Transverse colon (tissue), 3 donors: ENCODE measurements around the gene ENO2.

Source experiments
- CTCF ChIP-seq, 5 experiments: fragments of 200-600 bp in 3 of 5; fragments of 450-650 bp in 2 of 5; sonication (generic) in 3 of 5; IDR thresholded peaks; 1 replicate in 2 of 5; 2 replicates in 3 of 5; pipeline ENCODE4 v1.5.1; 2016 to 2017; ENCODE audit warnings: antibody characterized with exemption in 5 of 5, inconsistent platforms in 3 of 5, mild to moderate bottlenecking in 2 of 5, moderate library complexity in 1 of 5
- POLR2A ChIP-seq: fragments of 450-650 bp; IDR thresholded peaks from one replicate; pipeline ENCODE4 v1.6.1; 2016; ENCODE audit warnings: antibody characterized with exemption, mild to moderate bottlenecking, moderate library complexity

- no peak for TF ChIP-seq CTCF (IDR thresholded peaks at IDR 0.05)
- TF ChIP-seq POLR2A: no peak
These were observed 8.8 kb downstream of the ENO2 start for GRCh38 chr12:6923003-6923732.
